MM.1S (cell line): ENCODE data around the gene ABTB2.

Experiments used
- DNase-seq: peaks from one replicate; pipeline ENCODE4 v3.0.0-alpha.2; 2015
- H2AFZ ChIP-seq: fragments of 300-600 bp; sonication (generic); 2 replicates; pipeline ENCODE4 v1.6.0; 2016; ENCODE audit warnings: antibody characterized with exemption, low read length
- H3F3A ChIP-seq: fragments of 300-600 bp; sonication (generic); 2 replicates; pipeline ENCODE4 v1.6.1; 2016; ENCODE audit warnings: mild to moderate bottlenecking, antibody characterized with exemption, low read length, moderate library complexity, mixed read lengths; ENCODE audit not compliant: insufficient read depth
- H3K27ac ChIP-seq: fragments of 300-600 bp; sonication (generic); 2 replicates; pipeline ENCODE4 v1.5.1; 2016; ENCODE audit warnings: mild to moderate bottlenecking, low read length
- H3K27me3 ChIP-seq: fragments of 300-600 bp; sonication (generic); replicated peaks from 2 replicates; pipeline ENCODE4 v1.6.0; 2016; ENCODE audit warnings: low read length; ENCODE audit not compliant: insufficient read depth
- H3K36me3 ChIP-seq: fragments of 300-600 bp; sonication (generic); replicated peaks from 2 replicates; pipeline ENCODE4 v1.6.1; 2016; ENCODE audit warnings: mild to moderate bottlenecking, low read length, mixed read lengths; ENCODE audit not compliant: insufficient read depth
- H3K4me1 ChIP-seq: fragments of 300-600 bp; sonication (generic); 2 replicates; pipeline ENCODE4 v1.6.1; 2016; ENCODE audit warnings: low read length, mixed read lengths
- H3K4me2 ChIP-seq: fragments of 300-600 bp; sonication (generic); 2 replicates; pipeline ENCODE4 v1.6.0; 2016; ENCODE audit warnings: low read depth, low read length
- H3K4me3 ChIP-seq: fragments of 300-600 bp; sonication (generic); 2 replicates; pipeline ENCODE4 v1.5.1; 2016; ENCODE audit warnings: low read length, mixed read lengths
- H3K79me2 ChIP-seq: fragments of 300-600 bp; sonication (generic); 2 replicates; pipeline ENCODE4 v1.6.1; 2016; ENCODE audit warnings: mixed run types, low read length, mixed read lengths
- H3K9ac ChIP-seq: fragments of 300-600 bp; sonication (generic); 2 replicates; pipeline ENCODE4 v1.6.1; 2016; ENCODE audit warnings: low read length, mixed read lengths
- H3K9me2 ChIP-seq: fragments of 300-600 bp; sonication (generic); replicated peaks from 2 replicates; pipeline ENCODE4 v1.6.1; 2016; ENCODE audit warnings: mild to moderate bottlenecking, low read length, mixed read lengths; ENCODE audit not compliant: insufficient read depth
- H3K9me3 ChIP-seq: fragments of 300-600 bp; sonication (generic); replicated peaks from 2 replicates; pipeline ENCODE4 v1.6.1; 2016; ENCODE audit warnings: mild to moderate bottlenecking, low read length, mixed read lengths; ENCODE audit not compliant: insufficient read depth
- H4K20me1 ChIP-seq: fragments of 300-600 bp; sonication (generic); 2 replicates; pipeline ENCODE4 v1.6.1; 2016; ENCODE audit warnings: mild to moderate bottlenecking, low read length, moderate library complexity, mixed read lengths; ENCODE audit not compliant: insufficient read depth
- CTCF ChIP-seq: fragments of 300-600 bp; sonication (generic); IDR thresholded peaks from 2 replicates; pipeline ENCODE4 v1.5.1; 2016; ENCODE audit warnings: antibody characterized with exemption, low read length, mixed read lengths
- EZH2 ChIP-seq: fragments of 300-600 bp; sonication (generic); optimal IDR thresholded peaks from 2 replicates; pipeline ENCODE3; 2017; ENCODE audit warnings: low read depth, mild to moderate bottlenecking, antibody characterized with exemption, low read length, mixed read lengths
- EZH2phosphoT487 ChIP-seq: fragments of 300-600 bp; sonication (generic); IDR thresholded peaks from 2 replicates; pipeline ENCODE4 v1.6.1; 2018; ENCODE audit warnings: antibody characterized with exemption, low read length

ABTB2 gene

GRCh38 chr11:34348096-34348495 lies 9.7 kb downstream of the ABTB2 start:
- no peak for TF ChIP-seq EZH2phosphoT487
- TF ChIP-seq EZH2: no peak
- no peak for TF ChIP-seq CTCF
- no peak for DNase-seq
- Histone ChIP-seq H3K27me3 (no peaks in the 10 kb centered on the region), H3K79me2 (no peaks in the 10 kb centered on the region), H3K27ac (no peak overlapping the region), H2AFZ (no peak overlapping the region), H3K9ac (no peak overlapping the region), H3K9me2 (no peaks in the 10 kb centered on the region), H3K4me3 (no peak overlapping the region), H3K4me1 (no peaks in the 10 kb centered on the region), H3K36me3 (no peaks in the 10 kb centered on the region), H3K4me2 (no peak overlapping the region), H3K9me3 (no peaks in the 10 kb centered on the region), H4K20me1 (no peaks in the 10 kb centered on the region), H3F3A (no peaks in the 10 kb centered on the region)

- Histone ChIP-seq H3K4me1 (no peaks in the 10 kb centered on the region), H3K27ac (no peak overlapping the region), H3K4me2 (no peak overlapping the region), H3K9ac (no peak overlapping the region), H3K9me2 (no peaks in the 10 kb centered on the region), H4K20me1 (no peaks in the 10 kb centered on the region), H3K79me2 (no peaks in the 10 kb centered on the region), H3K36me3 (no peaks in the 10 kb centered on the region), H3K27me3 (no peaks in the 10 kb centered on the region), H3F3A (no peaks in the 10 kb centered on the region), H2AFZ (no peak overlapping the region), H3K9me3 (no peaks in the 10 kb centered on the region), H3K4me3 (no peak overlapping the region)
- no peak for TF ChIP-seq EZH2phosphoT487
- TF ChIP-seq EZH2: no peak
- no peak for TF ChIP-seq CTCF
- DNase-seq: no peak
These were observed 11.3 kb downstream of the ABTB2 start for GRCh38 chr11:34346551-34346950.

- Histone ChIP-seq H3K27me3 (no peaks in the 10 kb centered on the region), H3K9ac (no peak overlapping the region), H3K4me3 (no peak overlapping the region), H4K20me1 (no peaks in the 10 kb centered on the region), H3F3A (no peaks in the 10 kb centered on the region), H3K4me1 (no peaks in the 10 kb centered on the region), H3K9me3 (no peaks in the 10 kb centered on the region), H3K4me2 (no peak overlapping the region), H3K27ac (no peak overlapping the region), H3K36me3 (no peaks in the 10 kb centered on the region), H3K9me2 (no peaks in the 10 kb centered on the region), H2AFZ (no peak overlapping the region), H3K79me2 (no peaks in the 10 kb centered on the region)
- TF ChIP-seq EZH2 (no peak), CTCF (no peak), EZH2phosphoT487 (no peak)
- DNase-seq: no peak
These were observed 11.8 kb downstream of the ABTB2 start for GRCh38 chr11:34345991-34346480.
